GM19193 (cell line): ENCODE measurements around the gene ABCG8.

Experiments
- POLR2A ChIP-seq: IDR thresholded peaks from 4 replicates; pipeline ENCODE4 v1.6.1; 2011; ENCODE audit not compliant: insufficient read depth, insufficient read length; ENCODE audit errors: extremely low read depth

The ABCG8 gene

DNA sequence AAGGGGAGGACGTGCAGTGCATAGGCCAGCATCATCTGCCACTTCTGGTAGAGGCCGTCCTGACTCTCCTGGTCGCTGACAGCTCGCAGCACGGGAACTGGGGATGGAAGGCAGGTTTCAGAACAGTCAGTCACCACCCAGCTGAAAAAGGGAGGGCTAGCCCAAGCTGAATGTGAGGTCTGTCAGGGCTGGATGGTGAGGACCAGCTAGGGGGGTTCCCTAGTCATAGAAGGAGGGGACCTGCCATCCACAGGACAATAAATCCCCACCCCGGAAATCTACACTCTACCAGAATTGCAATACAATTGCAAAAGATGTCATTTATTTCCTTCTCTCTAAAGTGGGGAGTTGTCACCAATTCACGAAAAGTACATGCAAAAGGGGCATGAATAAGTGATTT is 15.9 kb upstream of the ABCG8 start:
- TF ChIP-seq POLR2A: no peak

DNA sequence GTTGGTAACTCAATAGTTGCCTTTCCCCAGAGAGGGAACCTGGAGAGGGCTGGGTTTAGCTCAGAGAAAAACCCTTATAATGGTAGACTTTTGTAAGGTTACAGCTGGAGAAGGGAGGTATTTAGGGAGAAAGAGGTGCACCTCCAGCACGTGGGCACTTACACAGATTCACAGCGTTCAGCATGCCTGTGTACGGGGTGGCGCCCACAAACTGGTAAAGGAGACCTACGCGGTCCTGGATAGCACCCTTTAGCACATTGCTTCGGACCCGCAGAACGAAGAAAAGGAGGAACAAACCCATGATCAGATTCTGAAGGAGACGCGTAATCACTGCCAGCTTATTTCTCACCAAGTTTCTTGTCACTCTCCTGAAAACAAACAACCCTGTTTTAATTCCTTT is 15.0 kb upstream of the ABCG8 start:
- TF ChIP-seq POLR2A: no peak

DNA sequence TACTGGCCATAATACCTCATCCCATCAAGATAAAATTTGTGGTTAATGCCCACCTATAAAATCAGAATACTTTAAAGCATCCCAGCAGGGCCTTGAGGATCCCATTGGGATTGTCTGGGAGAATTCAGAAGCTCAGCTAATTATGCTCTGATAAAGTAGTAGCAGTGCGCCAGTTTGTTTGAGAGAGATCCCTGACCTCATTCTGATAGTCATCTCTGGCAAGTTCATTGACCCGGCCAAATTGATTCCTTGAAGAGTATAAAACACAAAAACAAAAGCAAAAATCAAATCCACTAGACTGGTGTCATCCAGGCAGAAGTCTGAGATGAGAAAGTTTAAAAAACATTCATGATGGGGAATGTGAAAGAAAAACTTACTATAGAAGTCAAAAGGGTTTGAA is 14.3 kb upstream of the ABCG8 start:
- no peak for TF ChIP-seq POLR2A

DNA sequence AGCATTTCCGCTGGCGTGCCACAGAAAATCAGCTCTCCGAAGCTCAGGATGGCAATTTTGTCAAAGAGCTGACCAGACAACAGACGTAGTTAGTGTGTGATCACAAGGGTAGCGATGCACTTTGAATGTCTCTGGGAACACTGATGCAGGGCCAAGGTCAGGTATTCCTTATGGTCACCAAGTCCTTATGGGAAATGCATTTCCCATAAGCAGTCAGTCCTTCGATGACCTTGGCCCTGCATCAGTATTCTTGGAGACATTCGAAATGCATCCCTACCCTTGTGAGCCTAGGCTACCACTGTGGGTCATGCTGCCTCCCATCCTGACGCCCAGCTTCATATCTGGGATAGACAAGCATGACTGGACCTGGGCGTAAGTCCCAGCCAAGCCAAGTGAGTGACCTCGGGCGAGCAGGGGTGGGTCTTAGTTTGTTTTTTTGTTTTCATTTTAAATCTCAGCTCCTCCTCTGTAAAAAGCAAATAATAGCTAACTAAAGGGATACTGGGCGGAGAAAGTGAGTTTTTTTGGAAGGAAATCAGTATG is 13.7 kb upstream of the ABCG8 start:
- TF ChIP-seq POLR2A: no peak

DNA sequence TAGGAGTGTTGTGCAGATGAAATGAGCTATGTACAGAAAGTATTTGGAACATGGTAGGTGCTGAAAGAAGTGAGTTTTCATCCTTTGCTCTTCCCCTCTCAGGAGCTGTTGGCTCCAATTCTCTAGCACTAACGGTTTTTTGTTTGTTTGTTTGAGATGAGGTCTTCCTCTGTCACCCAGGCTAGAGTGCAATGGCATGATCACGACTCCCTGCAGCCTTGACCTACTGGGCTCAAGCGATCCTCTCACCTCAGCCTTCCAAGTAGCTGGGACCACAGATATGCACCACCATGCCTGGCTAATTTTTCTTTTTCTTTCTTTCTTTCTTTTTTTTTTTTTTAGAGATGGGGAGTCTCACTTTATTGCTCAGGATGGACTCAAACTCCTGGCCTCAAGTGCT is 12.9 kb upstream of the ABCG8 start:
- no peak for TF ChIP-seq POLR2A

DNA sequence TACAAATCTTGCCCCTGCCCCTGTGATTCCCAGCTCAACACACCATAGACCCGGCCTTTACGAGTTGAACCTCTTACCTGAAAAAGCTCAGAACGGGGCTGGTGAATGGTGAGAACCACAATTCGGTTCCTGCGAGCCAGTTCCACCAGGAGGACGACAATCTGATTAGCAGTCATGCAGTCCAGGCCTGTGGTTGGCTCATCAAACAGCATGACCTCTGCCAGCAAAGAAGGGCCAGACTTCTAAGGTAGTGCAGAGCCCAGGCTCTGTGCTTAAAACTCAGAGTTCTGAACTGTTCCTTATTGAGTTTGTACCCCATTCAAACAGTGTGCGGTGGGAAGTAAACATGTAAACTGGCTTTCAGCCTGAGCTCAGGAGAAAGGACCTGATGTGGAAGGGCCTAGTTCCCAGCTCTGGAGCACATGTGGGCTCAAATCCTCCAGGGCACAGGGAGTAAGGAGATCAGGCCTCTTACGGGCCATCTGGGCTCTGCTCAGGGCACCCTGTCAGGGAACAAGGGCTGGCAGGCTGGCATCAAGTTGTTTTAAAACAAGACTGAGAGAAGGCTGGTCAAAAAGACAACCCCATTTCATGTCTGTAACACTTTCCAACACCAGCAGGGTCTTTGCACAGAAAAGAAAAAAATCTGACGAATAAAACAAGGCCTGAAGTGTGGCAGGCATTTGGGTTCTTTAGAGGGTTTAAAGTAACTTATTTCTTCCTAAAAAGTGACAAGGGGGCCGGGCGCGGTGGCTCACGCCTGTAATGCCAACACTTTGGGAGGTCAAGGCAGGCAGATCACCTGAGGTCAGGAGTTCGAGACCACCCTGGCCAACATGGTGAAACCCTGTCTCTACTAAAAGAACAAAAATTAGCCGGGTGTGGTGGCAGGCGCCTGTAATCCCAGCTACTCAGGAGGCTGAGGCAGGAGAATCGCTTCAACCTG is 12.2 kb upstream of the ABCG8 start:
- TF ChIP-seq POLR2A: no peak

DNA sequence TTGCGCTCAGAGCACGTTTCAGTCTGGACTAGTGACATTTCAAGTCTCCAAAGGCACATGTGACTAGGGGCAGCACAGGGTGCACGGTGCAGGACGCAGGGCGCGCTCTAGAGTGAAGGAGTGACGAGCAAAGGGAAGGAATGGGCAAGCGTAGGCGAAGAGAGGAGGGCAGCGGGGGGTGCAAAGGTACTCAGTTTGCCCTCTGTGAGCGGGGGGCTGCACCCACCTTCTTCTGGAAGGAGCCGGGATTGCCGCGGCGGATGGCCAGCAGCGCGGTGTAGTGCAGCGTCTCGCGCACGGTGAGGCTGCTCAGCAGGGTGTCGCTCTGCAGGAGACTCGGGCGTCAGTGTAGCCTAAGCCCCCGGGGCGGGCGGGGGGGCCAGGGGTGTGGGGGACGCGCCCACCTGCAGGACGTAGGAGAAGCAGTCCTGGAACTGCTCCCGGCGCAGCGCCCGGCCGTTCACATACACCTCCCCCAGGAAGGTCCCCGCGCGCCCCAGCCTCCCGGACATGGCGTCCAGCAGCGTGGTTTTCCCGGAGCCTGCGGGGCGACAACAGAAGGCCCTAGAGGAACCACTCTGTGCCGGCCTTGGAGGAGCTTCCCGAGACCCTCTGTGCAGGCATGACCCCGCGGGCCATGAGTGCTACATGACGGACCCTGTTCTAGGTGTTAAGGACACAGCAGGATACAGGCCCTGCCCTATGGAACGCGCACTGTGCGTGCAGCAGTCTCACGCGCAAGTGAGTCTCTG is 7.1 kb upstream of the ABCG8 start:
- no peak for TF ChIP-seq POLR2A

DNA sequence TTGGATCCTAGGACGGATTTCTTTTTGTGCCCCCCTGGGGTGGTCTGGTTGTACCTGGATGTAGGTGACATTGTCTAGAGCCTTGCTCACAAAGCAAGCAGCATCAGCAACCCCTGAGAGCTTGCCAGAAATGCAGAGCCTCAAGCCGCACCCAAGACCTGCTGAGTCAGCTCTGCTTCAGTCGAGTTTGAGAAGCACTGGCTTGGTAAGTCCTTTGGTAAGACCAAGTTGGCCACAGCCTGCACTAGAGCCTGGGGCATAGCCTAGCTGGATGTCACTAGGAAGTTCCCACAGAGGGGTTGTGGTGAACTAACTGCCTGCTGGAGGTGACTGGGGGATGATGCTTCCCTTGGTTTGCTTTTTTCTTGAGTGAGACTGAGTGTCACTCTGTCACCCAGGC is 6.3 kb upstream of the ABCG8 start:
- no peak for TF ChIP-seq POLR2A

DNA sequence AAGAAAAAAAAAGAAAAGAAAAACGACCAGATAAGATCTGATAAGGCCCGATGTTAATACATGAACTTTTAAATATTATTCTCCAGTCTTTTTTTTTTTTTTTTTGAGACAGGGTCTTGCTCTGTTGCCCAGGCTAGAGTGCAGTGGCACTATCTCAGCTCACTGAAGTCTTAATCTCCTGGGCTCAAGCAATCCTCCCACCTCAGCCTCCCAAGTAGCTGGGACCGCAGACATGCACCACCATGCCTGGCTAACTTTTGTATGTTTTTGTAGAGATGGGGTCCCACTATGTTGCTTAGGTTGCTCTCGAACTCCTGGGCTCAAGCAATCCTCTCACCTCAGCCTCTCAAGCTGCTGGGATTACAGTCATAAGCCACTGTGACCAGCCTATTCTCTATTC is 1.7 kb upstream of the ABCG8 start:
- TF ChIP-seq POLR2A: no peak

DNA sequence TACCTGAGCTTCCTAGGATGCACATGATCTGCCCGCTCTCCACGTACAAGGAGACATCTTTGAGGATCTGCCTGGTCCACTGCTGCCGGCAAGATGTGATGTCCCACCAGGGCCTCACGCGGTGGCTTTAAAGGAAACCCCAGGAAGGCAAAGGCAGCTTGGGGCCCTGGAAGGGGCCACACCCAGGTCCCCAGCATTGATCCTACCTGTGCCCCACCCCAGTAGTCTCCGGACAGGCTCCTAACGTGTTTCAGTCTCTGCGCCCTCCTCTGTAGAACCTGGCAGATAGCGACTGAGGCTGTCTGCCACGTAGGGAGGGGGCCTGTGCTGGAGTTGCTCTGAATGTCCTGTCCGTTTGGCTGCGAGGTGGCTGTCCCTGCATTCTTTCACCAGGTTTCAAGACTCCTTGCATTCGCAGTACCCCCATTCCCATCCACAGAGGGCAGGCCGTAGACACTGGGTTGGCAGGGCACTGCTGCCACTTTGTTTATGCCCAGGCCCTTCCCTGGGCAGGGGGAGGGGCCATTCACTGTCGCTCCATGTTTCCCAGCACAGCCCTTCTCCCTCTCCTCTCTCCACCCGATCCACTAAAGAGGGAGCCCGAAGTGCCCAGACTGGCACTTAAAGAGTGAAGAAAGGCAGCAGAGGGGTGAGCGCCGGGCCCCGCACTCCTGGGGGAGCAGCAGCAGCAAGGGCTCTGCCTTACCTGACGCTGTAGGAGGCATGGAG is 776 bp upstream of the ABCG8 start:
- TF ChIP-seq POLR2A: no peak

DNA sequence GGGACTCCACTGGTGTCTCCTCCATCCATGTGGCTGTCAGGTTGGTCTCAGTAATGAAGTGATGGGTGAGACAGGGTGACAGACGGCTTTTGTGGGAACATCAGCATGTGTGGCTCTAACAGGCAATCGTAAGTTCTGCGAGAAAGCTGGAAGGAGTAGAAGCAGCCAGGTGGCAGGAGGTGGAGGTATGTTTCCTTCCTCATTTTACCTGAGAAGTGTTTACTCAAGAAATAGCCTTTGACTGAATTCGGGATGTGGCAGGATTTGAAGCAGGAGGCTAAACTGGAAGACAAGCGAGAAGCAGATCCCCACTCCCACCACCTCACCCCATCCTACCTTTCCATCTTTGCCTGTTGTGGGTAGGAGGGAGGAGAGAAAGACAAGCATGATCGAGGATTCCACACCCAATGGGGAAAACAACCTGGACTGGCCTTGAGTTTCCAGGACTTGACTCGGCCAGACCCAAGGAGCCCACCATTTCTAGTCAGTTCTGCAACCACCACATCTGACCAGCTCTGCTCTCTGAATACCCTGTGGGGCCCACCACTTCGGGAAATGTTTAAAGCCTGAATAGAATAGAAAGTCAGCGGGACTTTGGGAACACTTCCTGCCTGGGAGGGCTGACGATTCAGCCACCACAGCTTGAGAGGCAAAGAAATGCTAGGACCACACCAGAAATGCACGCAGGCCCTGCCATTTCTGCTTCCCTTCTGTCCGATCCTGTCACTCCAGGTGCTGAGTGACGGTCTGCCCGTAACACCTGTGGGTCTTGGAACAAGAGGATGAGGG is 1.2 kb downstream of the ABCG8 start:
- TF ChIP-seq POLR2A: no peak

DNA sequence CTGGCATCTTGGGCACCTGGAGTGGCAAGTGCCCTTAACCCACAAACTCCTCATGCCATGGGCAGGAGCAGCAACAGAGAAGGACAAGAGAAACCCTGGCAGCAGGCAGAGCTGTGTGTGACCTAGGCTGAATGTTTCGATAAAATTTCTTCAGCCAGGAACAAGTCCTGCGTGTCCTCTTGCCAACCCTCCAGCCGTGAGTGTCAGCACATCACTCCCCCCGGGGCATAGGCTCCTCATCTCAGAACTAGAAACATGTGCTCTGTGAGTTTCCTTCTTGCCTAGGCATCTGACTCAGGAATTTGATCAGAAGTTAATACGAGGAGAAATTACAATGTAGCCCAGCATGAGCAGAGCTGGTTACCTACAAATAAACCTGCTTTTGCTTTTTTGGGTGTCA is 2.2 kb downstream of the ABCG8 start:
- TF ChIP-seq POLR2A: no peak

DNA sequence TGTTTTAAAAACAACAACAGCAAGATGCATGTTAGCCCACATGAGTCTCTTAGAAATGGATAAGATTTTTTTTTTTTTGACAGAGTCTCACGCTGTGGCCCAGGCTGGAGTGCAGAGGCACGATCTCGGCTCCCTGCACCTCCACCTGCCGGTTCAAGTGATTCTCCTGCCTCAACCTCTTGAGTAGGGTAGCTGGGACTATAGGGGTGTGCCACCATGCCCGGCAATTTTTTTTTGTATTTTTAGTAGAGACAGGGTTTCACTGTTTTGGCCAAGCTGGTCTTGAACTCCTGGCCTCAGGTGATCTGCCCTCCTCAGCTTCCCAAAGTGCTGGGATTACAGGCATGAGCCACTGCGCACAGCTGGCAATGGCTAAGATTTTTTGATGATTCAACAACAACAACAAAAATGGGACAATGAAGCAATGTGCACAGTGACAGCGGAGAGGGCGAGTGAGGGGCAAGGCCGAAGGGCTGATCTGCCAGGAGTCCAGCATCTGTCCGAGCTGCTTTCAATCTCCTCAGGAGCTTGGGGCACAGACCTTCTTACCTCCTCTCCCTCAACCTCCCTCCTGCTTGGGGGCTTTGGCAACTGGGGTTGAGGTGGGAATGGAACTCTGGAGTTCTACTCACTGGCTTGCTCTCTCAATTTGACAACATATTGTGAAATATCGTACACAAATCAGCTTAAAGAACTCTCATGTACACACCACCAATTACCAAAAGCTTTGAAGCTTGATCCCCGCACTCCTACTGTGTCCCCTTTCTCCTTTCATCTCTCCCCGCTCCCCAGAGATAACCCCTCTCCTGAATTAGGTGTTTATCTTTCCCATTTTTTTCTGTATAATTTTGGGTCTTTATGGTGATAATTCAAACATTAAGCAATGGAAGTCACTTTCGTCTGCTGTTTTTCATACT is 3.4 kb downstream of the ABCG8 start:
- no peak for TF ChIP-seq POLR2A
